HG03575 (cell line): ENCODE data around the gene GPSM1.

ENCODE experiments used
- ATAC-seq: cut with Tn5 transposase; IDR thresholded peaks from one replicate; pipeline ENCODE4 v1.9.1; 2021; ENCODE audit not compliant: unreplicated experiment, insufficient number of reproducible peaks, low FRiP score; ENCODE audit errors: extremely low read depth

Gene GPSM1

DNA sequence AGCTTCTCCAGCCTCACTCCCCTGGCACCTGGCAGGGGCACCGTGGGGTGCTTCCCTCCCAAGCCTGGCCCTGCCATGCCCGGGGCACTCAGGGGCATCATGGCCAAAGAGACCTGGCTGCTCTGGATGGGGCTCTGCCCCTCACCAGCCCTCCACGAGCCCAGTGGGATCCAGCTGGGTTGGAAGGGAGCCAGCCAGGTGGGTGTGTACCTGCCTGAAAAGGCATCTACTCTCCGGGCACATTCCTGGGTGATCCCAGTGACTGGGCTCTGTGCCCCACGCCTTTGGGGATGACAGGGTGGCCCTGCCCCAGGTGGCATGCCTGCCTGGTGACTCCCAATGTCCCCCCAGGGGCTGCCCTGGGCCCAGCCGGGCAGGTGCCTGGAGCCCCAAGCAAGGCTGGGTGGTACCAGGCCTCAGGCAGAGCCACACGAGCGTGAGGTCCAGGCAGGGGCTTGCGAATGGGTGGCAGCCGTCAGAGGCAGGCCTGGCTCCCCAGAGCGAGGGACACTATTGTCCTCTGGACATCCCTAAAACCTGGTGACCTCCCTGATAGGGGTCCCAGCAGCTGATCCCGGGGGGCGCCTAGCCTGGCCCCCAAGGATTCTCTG is 777 bp downstream of the GPSM1 start:
- ATAC-seq, result no peak

GRCh38 chr9:136328622-136329041 is 1.3 kb downstream of the GPSM1 start:
- ATAC-seq, result no peak

DNA sequence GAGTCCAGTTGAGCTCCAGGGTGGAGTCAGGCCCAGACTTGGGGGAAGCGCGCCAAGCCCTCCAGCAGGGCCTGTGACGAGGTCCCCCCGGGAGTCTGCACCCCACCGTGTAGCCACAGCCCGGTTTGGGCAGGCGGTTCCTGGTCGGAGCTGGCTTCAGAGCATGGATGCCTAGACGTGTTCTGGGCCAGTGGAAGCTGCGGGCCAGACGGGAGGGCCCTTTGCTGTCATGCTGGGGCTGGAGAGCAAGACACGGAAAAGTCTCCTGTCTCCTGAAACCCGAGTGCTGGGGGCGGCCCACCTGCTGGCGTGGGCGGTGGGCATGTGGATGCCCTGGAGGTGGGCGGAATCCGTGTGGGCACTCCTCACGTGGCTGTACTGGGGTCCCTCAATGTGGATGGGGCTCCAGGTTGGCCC is 1.9 kb downstream of the GPSM1 start:
- no peak for ATAC-seq

DNA sequence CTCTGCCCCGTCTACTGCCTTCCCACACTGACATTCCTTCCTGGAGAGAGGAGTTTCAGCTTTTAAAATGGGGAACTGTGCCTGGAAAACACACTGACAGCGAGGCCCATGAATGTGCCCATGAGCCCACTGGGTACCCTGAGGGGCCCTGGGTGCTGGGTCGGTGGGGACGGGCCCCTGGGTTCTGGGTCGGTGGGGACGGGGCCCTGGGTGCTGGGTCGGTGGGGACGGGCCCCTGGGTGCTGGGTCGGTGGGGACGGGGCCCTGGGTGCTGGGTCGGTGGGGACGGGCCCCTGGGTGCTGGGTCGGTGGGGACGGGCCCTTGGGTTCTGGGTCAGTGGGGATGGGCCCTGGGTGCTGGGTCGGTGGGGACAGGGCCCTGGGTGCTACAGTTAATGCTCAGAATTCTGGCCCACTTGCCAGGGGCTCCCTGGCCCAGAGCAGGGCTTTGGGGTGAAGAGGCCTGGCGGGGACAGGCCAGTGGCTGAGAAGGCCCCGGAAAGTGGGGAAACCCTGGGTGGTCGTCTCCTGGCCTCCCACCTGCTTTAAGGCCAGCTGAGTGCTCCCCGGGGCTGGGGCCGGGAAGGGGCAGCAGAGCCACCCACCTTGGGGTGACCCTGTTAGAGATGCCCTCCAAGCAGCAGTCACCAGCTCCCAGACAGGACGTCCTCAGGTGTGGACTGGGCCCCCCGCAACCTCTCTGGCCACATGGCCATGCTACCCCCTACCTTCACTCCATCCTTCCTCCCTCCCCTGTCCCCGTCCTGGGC is 2.5 kb downstream of the GPSM1 start:
- ATAC-seq, result no peak

DNA sequence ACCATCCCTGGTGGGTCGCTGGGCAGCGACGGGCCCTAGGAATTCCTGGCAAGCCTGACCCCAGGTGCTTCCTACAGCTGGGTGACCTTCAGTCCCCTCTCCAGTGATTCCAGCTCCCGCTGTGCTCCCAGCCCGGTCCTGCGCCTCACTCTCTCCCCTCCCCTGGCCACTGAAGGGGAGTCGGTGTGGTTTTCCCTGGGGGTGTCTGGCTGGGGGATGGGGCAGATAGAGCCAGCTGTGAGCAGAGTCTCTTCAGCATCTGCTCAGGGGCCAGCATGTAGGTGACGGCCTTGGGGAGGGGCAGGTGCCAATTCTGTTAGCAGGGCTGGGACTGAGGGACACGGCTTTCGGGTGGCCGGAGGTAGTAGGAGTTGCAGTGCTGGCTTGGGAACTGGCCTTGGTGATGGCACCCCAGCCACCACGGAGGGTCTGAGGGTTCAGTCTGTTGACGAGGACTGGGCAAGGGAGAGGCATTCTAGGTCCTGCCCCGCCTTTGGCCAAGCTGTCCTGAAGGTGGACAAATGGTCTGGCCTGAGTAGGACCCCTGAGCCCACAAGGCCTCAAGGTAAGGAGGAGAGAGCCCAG is 3.2 kb downstream of the GPSM1 start:
- no peak for ATAC-seq

DNA sequence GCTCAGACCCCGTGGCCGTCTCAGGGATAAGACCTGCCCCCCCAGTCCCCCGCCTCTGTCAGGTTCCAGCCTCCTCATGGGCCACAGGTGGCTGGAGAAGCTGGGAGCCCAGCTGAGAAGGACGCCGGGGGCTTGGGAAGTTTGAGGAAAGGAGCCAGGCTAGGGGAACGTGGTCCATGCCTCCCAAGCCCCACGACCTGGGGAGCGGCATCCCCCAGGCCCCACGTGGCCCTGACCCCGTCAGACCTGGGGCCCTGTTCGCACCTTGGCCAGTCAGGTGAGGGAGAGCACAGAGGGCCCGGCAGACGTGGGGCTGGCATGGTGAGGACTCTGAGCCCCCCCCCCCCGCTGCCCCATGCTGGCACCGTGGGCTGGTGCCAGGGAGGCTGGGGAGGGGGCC is 3.7 kb downstream of the GPSM1 start:
- ATAC-seq, result no peak

- no peak for ATAC-seq
Observed at GRCh38 chr9:136331556-136332481, 4.5 kb downstream of the GPSM1 start.

GRCh38 chr9:136332482-136332983 is 5.2 kb downstream of the GPSM1 start:
- ATAC-seq, result no peak

GRCh38 chr9:136333045-136333444 is 5.7 kb downstream of the GPSM1 start:
- no peak for ATAC-seq

GRCh38 chr9:136333486-136333885 is 6.1 kb downstream of the GPSM1 start:
- ATAC-seq, result no peak

GRCh38 chr9:136334541-136334940 is 7.2 kb downstream of the GPSM1 start:
- no peak for ATAC-seq

DNA sequence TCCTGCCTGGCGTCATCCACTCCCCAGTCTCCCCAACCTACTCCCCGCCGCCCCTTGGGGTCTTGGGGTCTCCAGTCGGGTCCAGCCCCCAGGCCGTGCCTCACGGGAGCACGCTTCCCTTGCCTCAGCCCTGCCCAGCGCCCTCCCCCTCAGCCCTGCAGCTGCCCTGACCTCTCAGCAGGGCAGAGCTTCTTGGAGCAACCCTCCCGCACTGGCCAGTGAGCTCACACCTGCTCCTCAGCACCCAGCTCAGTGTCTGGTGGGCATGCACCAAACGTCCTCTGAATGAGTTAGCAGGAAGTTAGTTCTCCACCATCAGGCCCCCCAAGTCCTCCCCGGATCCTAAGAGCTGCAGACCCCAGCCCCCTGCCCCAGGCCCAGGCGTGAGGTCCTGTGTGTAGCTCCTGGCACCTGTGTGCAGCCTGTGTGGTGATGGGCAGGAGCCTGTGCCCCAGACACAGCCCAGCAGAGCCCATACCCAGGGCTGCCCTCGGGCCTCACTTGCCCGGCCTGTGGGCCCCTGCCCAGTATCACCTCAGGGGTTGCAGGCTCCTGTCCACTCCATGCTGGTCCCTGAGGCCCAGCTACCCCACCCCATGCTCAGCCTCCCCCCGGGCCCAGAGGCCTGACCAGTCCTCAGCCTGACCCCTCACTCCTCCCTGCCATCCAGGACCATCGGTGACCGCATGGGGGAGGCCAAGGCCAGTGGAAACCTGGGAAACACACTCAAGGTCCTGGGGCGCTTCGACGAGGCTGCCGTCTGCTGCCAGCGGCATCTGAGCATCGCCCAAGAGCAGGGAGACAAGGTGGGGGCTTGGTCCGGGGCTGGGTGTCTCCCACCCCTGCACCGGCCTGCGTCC is 8.2 kb downstream of the GPSM1 start:
- ATAC-seq, result no peak

- ATAC-seq, result no peak
Observed at GRCh38 chr9:136336156-136336870, 9.0 kb downstream of the GPSM1 start.

DNA sequence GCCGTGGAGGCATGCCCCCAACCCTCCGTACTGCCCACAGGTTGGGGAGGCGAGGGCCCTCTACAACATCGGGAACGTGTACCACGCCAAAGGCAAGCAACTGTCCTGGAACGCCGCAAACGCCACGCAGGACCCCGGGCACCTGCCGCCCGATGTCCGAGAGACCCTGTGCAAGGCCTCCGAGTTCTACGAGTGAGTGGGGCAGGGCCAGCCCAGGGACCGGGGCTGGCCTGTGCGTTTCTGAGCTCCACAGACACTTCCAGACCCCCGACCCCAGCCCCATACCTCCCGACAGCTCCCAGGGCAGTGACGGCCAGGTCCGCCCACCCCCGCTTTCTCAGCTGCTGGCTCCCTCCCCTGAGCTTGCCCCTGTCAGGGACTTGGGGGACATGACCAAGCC is 9.5 kb downstream of the GPSM1 start:
- no peak for ATAC-seq

DNA sequence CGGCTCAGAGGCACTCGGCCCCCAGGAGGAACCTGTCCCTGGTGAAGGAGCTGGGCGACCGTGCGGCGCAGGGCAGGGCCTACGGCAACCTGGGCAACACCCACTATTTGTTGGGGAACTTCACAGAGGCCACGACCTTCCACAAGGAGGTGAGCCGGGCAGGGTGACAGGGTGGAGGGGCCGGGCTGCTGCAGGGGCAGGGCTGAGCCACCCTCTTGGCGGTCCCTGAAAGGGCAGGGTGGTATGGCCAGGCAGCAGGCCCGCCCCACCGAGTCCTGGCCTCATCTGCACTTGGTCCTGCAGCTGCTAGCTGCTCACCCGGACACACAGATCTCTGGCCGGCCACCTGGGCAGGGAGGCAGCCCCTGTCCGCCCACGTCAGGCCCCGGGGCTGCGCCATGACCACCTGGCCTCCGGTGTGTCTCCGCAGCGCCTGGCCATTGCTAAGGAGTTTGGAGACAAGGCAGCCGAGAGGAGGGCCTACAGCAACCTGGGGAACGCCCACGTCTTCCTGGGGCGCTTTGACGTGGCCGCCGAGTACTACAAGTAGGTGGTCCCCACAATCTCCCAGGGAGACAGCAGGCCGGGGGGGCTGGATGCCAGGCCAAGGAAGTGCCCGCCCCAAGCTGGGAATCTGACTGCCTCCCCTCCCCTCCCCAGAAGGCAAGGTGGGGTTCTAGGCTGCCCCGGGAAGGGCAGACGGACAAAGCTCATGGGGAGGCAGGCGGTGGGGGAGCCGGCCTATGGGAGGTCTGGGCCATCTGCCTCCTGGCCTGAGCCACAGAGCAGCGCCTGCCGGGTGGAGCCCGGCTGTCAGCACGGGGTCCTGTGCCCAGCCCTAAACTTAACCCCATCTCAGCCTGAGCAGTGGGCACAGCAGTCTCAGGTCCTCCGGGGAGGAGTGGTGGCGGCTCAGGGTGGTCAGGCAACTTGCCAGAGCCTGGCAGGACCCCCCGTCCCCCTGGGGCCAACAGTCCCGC is 10.4 kb downstream of the GPSM1 start:
- ATAC-seq, result no peak

DNA sequence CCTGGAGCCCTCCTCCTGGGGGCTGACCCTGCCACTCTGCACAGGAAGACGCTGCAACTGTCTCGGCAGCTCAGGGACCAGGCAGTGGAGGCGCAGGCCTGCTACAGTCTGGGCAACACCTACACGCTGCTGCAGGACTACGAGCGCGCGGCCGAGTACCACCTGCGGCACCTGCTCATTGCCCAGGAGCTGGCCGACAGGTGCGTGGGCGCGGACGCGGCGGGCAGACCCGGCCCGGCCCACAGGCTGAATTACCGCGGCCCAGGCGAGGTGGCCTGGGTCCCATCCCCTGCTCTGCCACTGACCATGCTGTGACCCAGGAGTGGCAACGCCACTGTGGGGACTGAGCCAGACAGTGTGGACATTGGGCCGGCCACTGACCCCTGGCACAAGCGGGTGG is 11.2 kb downstream of the GPSM1 start:
- no peak for ATAC-seq
